GM12891 (cell line): ENCODE results near the gene TACSTD2.

Experiments
- POLR2A ChIP-seq: IDR thresholded peaks from 2 replicates; pipeline ENCODE4 v1.6.1; 2011; ENCODE audit warnings: low read depth, low read length, control low read depth
- POLR2AphosphoS5 ChIP-seq: IDR thresholded peaks from 2 replicates; pipeline ENCODE4 v1.6.1; 2011; ENCODE audit warnings: low read depth, low read length, control low read depth

DNA sequence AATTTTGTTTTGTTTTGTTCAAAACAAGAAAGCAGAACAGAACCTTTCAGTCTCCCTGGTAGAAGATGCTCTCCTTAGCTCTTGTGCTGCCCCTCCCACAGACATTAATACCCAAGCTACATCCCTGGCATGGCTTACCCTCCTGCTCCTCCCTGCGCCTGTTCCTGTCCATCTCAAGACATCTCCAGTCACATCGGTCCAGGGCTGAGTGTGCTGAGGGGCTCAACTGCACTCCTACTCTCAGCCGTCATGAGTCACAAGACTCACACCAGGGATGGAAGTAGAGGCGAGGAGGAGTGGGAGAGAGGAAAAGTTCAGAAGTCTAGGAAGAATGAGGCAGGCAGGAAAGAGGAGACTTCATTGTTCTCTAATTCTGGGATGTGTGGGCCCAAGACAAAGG lies 9.2 kb upstream of the TACSTD2 start:
- TF ChIP-seq POLR2AphosphoS5 (no peak), POLR2A (no peak)
